ENCODE results near the gene PSKH1.
A peak's percentile ranks its signal among the peaks of the same experiment; 100 is the strongest.
"Not testable (repeated sequence)": the region's sequence is repeated elsewhere in the genome, so short reads cannot be mapped to it uniquely, and the experiment has no call there.

PSKH1 gene

DNA sequence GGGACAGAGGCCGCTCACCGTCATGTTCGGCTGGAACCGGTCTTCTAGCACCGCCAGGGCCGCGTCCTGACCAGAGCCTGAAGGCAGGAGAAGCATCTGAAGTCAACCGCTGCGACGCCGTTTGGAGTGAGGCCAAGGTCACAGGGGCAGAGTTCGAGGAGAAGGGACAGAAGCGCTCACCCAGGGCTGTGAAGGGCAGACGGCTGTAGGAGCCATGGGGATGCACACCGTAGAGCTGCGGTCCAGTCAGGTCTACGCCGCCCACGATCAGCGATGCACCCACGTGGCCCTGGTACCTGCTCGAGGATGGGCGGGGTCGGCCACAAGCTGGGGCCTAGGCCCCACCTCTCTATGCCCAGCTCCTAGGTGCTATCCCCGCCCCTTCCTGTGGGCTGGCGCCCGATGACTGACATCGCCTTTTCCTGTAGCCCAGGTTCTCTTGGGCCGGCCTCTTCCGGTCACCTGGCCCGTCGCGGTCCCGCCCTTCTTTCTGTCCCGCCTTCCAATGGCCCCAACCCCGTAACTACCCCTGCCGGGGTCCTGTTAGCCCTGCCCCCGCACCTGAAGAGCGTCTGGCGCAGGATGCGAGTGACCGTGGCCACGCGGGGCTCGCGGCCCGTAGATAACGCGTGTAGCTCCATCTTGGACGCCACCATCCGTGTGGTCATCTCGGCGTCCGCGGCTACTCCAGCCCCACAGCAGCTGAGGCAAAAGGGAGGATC, 42.5 kb downstream of the PSKH1 start:
- TF ChIP-seq, protein P1, sequence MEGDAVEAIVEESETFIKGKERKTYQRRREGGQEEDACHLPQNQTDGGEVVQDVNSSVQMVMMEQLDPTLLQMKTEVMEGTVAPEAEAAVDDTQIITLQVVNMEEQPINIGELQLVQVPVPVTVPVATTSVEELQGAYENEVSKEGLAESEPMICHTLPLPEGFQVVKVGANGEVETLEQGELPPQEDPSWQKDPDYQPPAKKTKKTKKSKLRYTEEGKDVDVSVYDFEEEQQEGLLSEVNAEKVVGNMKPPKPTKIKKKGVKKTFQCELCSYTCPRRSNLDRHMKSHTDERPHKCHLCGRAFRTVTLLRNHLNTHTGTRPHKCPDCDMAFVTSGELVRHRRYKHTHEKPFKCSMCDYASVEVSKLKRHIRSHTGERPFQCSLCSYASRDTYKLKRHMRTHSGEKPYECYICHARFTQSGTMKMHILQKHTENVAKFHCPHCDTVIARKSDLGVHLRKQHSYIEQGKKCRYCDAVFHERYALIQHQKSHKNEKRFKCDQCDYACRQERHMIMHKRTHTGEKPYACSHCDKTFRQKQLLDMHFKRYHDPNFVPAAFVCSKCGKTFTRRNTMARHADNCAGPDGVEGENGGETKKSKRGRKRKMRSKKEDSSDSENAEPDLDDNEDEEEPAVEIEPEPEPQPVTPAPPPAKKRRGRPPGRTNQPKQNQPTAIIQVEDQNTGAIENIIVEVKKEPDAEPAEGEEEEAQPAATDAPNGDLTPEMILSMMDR (IDR thresholded peaks at IDR 0.05; ENCODE audit: borderline replicate concordance, insufficient read depth, low read depth, low read length), result no peak
- H3K4me3 ChIP-seq (ENCODE audit: low read depth, low read length), result peak overlapping the region; percentile 92

DNA sequence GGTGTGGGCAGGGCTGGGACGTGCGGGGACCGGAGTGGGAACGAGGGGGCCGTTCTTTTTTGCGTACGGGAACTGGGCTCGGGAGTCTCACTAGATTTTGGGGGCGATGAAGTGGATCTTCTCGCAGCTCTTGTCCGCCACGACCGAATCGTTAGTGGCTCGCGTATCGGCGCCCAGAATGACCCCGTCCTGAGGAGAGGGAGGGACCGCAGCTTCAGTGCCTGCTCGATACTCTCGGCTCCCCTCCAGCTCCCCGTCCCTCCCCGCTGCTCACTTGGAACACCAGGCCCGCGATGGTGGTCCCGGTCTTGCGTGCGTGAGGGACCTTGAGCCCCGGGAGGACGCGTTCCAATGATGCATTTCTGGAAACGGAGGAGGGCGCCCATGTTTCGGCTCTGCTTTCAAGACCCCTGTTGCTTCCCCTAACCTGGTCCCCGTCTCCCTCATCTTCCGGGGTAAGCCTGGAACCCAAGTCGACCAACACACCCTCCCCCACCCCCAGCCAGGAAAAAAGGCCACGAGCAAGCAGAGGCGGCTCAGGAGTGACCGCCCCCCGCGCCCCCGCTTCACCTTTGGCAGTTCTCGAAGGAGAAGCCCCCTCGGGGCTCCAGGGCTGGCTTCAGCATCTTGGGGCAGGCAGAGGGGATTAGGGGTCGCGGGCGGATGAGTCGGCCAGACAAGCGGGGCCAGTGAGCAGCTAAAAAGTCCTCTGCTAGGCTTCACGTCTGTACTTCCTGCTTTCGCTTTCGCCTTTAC, 43.2 kb downstream of the PSKH1 start, which contains the start of gene PSMB10:
Gene PSMB10 (minus strand): TSS at position 727 of the 756 bp plus-strand sequence. CDS start 101 bp downstream, at position 626.
- TF ChIP-seq, protein P1 (IDR thresholded peaks at IDR 0.05; ENCODE audit: borderline replicate concordance, insufficient read depth, low read depth, low read length), result 0 out of 2 replicates have a peak, but pooled peaks have one; percentile 1
- H3K4me3 ChIP-seq (ENCODE audit: low read depth, low read length), result peak within 1 kb of the TSS; percentile 92

DNA sequence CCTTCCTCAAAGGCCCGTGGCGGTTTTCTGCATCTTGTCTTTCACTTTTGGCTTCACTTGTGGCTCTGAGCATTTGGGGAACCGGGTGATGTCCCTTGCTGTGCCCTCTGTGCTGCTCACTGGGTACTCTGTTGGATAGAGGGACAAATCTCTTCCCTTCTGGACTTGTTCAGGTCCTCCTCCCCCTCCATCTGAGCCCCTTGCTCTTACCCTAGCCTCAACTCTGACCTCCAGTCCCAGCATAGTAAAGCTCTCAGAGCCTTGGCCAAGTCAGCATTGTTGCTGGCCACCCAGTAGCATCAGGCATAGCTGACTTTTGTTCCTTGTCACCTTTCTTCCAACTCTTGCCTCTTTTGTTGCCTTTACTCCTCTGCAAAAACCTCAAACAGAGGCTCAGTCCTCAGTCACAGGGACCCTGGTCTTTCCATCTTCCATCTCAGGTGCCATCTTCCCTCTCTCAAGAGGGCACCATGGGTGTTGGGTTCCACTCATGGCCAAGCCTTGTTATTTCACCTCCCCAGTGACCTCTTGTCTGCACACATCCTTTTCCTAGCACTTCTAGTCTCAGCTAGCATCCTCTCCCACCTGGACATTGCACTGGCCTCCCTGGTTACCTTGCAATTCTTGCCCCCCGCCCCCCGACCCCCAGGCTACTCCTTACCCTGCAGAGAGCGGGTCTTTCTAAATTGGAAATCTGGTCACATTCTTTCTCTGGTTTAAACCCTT, 44.0 kb downstream of the PSKH1 start:
- peak overlapping the region; percentile 92 for H3K4me3 ChIP-seq (ENCODE audit: low read depth, low read length)
- TF ChIP-seq, protein P1 (IDR thresholded peaks at IDR 0.05; ENCODE audit: borderline replicate concordance, insufficient read depth, low read depth, low read length), result no peak

DNA sequence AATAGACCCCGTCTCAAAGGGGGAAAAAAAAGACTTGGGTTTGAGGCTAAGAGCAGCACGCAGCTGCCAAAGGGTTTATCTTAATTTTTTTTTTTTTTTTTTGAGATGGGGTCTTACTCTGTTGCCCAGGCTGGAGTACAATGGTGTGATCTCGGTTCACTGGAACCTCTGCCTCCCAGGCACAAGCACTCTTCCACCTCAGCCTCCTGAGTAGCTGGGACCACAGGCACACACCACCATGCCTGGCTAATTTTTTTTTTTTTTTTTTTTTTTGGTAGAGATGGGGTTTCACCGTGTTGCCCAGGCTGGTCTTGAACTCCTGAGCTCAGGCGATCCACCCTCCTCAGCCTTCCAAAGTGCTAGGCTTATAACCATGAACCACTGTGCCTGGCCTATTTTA, 44.7 kb downstream of the PSKH1 start:
- not testable (repeated sequence) for H3K4me3 ChIP-seq (ENCODE audit: low read depth, low read length)

DNA sequence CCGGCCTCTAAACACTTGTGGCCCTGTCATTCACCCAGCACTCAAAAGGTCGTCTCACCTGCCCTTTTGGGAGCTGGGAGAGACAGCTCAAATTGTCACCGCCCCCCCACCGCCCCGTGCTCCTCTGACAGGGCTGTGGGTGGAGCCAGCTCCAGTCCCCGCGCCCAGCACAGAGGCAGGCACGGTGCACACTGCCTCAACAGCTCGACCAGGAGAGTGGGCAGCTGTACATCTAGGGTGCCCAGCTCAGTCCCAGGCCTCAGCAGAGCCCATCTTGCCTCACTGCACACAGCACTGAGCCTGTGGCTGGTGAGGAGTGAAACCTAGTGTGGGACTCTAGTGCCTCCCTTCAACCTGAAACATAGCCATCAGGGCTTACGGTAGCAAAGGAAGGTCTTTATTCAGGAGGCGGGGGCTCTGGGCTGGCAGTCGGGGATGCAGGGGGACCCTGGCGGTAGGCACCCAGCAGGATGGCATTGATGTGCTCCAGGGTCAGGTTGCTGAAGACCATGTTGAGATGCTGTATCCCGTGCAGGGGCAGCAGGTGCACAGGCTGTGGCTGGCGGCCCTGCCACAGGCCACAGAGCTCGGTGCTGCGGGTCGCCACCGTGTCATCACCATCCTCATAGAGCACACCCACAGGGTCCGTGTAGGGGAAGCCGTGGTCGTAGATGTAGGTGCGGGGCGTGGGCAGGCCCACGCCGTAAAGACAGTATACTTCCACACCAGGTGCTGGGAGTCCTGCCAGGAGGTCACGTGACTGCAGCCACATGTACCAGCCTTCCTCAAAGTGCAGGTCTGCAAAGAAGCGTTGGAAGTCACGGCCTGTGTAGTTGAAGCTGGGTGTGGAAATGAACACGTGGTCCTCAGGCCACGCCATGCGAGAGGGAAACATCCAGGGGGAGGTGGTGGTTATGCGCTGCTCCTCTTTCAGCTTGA, 46.7 kb downstream of the PSKH1 start:
- H3K4me3 ChIP-seq (ENCODE audit: low read depth, low read length), result no peak overlapping the region
- TF ChIP-seq, protein P1 (IDR thresholded peaks at IDR 0.05; ENCODE audit: borderline replicate concordance, insufficient read depth, low read depth, low read length), result no peak

DNA sequence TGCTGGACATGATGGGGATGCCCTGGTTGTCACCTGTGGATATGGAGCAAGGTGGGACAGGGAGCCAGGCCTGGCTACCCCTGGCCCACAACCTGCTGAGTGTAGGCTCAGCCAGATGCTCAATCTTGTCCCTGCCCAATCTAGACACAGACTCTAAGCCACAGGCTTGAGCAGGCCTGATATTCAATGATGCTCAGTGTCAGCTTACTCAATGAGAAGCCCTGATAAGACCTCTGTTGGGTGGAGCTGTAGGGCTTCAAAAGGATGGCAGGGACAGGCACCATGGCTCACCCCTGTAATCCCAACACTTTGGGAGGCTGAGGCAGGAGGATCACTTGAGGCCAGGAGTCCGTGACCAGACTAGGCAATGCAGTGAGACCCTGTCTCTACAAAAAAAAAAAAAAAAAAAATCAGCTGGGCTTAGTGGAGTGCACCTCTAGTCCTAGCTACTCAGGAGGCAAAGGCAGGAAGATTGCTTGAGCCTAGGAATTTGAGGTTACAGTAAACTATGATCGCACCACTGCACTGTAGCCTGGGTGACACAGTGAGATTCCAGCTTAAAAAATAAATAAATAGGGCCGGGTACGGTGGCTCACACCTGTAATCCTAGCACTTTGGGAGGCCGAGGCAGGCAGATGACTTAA, 47.5 kb downstream of the PSKH1 start:
- TF ChIP-seq, protein P1 (IDR thresholded peaks at IDR 0.05; ENCODE audit: borderline replicate concordance, insufficient read depth, low read depth, low read length), result no peak
- no peak overlapping the region for H3K4me3 ChIP-seq (ENCODE audit: low read depth, low read length)
